Retinal pigment epithelial cell (primary cell): ENCODE data around the gene P2RX6.
A peak's percentile ranks its signal among the peaks of the same experiment; 100 is the strongest.

Source experiments
- DNase-seq: peaks from one replicate; pipeline ENCODE4 v3.0.0-alpha.2; 2010; ENCODE audit warnings: low read depth
- H3K4me3 ChIP-seq: 2 replicates; pipeline ENCODE4 v1.5.1; 2011; ENCODE audit warnings: mild to moderate bottlenecking, low read length, control low read depth, moderate library complexity
- TF ChIP-seq, protein P1 (sequence below): conservative IDR thresholded peaks from 2 replicates; pipeline ENCODE4 v1.5.1; 2011; ENCODE audit warnings: low read depth, low read length, control low read depth, inconsistent platforms

The P2RX6 gene

DNA sequence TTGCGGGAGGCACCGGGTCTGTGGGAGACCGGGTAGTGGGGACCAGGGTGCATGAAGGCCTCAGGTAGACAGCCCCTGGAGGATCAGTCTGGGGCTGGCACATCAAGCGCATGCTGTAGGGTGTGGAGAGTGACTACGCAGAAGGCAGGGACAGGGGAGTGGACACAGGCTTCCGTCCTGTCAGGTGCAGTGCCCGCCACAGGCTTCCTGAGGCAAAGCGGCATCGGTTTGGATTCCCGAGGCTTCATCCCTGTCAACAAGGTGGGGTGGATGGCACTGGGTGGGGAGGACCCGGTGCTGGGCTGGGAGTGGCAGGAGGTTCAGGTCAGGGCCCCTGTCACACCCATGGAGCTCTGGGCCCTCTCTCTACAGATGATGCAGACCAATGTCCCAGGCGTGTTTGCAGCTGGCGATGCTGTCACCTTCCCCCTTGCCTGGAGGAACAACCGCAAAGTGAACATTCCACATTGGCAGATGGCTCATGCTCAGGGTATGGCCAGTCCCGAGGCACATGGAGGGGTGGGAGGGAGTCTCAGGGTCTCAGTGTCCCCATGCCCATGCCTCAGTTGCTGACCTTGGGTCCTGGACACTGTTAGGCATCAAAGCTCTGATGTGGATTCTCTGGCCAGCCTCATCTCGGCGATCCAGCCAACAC, 37.3 kb upstream of the P2RX6 start:
- TF ChIP-seq, protein P1, sequence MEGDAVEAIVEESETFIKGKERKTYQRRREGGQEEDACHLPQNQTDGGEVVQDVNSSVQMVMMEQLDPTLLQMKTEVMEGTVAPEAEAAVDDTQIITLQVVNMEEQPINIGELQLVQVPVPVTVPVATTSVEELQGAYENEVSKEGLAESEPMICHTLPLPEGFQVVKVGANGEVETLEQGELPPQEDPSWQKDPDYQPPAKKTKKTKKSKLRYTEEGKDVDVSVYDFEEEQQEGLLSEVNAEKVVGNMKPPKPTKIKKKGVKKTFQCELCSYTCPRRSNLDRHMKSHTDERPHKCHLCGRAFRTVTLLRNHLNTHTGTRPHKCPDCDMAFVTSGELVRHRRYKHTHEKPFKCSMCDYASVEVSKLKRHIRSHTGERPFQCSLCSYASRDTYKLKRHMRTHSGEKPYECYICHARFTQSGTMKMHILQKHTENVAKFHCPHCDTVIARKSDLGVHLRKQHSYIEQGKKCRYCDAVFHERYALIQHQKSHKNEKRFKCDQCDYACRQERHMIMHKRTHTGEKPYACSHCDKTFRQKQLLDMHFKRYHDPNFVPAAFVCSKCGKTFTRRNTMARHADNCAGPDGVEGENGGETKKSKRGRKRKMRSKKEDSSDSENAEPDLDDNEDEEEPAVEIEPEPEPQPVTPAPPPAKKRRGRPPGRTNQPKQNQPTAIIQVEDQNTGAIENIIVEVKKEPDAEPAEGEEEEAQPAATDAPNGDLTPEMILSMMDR: no peak
- no peak for DNase-seq
- H3K4me3 ChIP-seq: no peak overlapping the region

DNA sequence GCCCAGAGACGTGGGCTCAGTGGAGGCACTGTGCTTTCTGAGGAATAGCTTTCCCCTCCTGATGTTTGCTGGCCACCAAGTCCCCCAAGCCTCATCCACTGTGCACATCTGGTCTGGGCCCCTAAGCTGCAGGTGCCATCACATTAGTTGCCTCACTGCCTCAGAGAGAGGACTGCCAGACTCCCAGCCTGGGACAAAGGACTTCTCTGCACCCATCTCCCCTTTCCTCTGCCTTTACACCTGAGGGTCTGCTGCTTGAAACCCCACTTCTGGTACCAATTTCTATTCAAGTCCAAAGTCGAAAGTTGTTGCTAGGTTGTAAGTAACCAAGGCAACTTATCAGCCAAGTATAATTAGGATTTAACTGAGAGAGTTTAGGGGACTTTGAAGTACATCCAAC, 36.5 kb upstream of the P2RX6 start:
- no peak overlapping the region for H3K4me3 ChIP-seq
- TF ChIP-seq, protein P1: no peak
- no peak for DNase-seq

DNA sequence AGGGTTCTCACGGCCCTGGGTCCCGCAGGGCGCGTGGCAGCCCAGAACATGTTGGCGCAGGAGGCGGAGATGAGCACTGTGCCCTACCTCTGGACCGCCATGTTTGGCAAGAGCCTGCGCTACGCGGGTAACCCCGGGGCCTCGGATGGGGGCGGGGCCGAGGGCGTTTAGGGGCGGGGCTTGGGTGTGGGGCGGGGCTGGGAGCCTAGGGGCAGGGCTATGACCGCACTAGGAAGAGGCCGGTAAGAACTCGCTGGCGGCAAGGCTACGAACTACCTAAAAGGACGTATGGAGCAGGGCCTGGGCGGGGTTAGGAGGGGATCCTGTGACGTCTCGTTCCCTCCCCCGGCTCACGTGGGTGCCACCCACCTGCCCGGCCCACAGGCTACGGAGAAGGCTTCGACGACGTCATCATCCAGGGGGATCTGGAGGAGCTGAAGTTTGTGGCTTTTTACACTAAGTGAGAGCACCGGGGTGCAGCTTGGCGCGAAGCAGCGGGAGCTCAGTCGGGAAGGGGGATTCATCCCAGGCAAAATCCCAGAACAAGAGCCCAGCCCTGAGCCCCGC, 35.6 kb upstream of the P2RX6 start:
- H3K4me3 ChIP-seq: peak overlapping the region; percentile 24
- peak; percentile 62 for DNase-seq
- TF ChIP-seq, protein P1: no peak

DNA sequence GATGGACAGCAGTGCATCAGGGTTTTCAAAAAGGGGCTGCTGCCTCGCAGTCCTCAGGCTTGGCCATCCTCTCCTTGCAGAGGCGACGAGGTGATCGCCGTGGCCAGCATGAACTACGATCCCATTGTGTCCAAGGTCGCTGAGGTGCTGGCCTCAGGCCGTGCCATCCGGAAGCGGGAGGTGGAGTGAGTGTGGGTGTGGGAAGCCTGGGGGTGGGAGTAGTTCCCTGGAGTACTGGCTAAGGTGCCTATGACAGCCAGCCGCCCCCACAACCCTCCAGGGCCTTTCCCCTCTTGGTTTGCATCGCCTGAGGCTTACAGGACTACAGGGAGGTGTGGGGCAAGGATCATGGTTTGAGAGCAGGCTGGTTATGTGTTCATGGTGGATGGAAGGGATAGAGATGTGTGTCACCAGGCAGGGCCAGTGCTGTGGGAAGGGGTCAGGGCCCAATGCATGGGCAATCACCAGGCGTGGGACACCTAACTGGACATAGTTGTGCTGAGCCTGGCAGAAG, 35.0 kb upstream of the P2RX6 start:
- DNase-seq: no peak
- H3K4me3 ChIP-seq: peak overlapping the region; percentile 24
- TF ChIP-seq, protein P1: no peak

DNA sequence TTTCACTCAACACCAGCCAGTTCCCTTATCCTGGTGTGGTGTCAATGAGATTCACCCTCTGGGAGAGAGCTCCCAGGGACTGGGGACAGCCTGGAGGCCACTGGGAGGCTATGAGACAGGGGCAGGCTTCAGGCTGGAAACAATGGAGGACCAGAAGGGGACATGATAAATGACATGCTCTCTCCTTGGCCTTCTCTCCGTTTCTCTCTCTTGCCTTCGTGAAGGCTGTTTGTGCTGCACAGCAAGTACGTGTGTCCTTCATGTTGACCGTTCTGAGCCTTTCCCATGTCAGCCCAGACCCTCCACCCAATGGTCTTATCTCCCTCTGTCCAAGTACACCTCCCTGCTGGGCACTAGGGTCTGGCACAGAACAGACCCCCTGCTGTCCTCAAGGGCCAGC, 34.4 kb upstream of the P2RX6 start:
- H3K4me3 ChIP-seq: no peak overlapping the region
- DNase-seq: no peak
- TF ChIP-seq, protein P1: no peak

DNA sequence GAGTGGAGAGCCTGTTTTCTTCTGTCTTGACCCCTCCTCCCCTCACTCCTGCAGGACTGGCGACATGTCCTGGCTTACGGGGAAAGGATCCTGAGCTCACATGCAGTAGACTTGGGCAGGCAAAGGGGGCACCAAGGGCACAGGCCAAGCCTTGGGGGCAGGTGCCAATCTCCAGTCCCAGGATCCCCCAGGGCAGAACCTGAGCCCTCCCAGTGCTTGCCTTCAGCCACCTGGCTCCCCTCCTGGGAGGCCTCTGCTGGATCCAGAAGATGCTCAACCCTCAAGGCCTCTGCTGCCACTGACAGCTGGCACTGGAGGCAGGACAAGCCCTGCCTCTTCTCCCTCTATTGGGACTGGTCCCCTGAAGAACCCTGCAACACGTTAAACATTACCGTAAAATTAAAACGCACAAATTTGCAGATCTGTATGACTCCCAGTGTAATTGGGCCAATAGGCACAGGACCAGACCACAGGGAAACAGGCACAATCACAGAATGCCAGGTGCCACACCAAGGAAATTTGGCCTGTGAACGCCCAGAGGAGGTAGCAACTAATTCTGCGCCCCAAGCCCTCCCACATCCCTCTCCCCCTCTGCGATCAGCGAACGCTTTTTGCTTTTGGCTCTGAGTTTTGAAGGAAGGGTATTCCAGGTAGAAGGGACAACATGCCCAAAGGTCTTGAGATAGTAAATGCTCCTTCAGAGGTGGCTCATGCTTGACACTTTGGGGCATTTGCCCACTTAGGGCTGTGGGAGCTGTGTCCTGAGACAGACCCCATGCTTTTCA, 33.8 kb upstream of the P2RX6 start:
- TF ChIP-seq, protein P1: no peak
- H3K4me3 ChIP-seq: peak overlapping the region; percentile 81
- DNase-seq: no peak
